Natural killer cell (primary cell): ENCODE results near the gene SORCS1. TPM values are rescaled to one million over a fixed set of nuclear protein-coding genes. Genes with fewer than 3 reads are reported as not detected.

Source experiments
- ATAC-seq, 3 donors: fragments of 150-1000 bp in 2 of 3; fragments of 200-7000 bp in 1 of 3; cut with Tn5 transposase; 1 replicate in 1 of 3; 2 replicates in 2 of 3; pipeline ENCODE4 v1.10.0; 2021; ENCODE audit warnings: mild to moderate bottlenecking in 2 of 3, moderate library complexity in 2 of 3
- DNase-seq, 2 donors: peaks; one replicate each; pipeline versions ENCODE4 v3.0.0 to v3.0.0-alpha.2; 2013 to 2021; ENCODE audit warnings: mixed read lengths in 1 of 2
- H3K27ac ChIP-seq: one replicate; pipeline ENCODE4 v1.5.1; 2013; ENCODE audit warnings: mild to moderate bottlenecking, low read length
- H3K27me3 ChIP-seq: one replicate; pipeline ENCODE4 v1.6.1; 2013; ENCODE audit warnings: low read length; ENCODE audit not compliant: control insufficient read depth, insufficient read depth
- H3K36me3 ChIP-seq: one replicate; pipeline ENCODE4 v1.6.1; 2013; ENCODE audit warnings: low read length; ENCODE audit not compliant: control insufficient read depth, insufficient read depth
- H3K4me1 ChIP-seq: one replicate; pipeline ENCODE4 v1.6.1; 2013; ENCODE audit warnings: low read length; ENCODE audit not compliant: control insufficient read depth, insufficient read depth
- H3K4me3 ChIP-seq: one replicate; pipeline ENCODE4 v1.5.1; 2013; ENCODE audit warnings: low read length
- H3K9me3 ChIP-seq: one replicate; pipeline ENCODE4 v1.6.1; 2013; ENCODE audit warnings: low read length; ENCODE audit not compliant: control insufficient read depth, insufficient read depth
- H3K27ac Mint-ChIP-seq, 2 donors: one replicate each; pipeline ENCODE4 v1.8.0; 2022; ENCODE audit warnings: mild to moderate bottlenecking in 2 of 2, mixed read lengths in 2 of 2, moderate library complexity in 1 of 2
- H3K27me3 Mint-ChIP-seq, 2 donors: one replicate each; pipeline ENCODE4 v1.8.0; 2022; ENCODE audit warnings: low read depth in 2 of 2, mixed read lengths in 2 of 2
- H3K36me3 Mint-ChIP-seq: one replicate; pipeline ENCODE4 v1.8.0; 2022; ENCODE audit warnings: mixed read lengths
- H3K4me1 Mint-ChIP-seq, 2 donors: one replicate each; pipeline ENCODE4 v1.8.0; 2022; ENCODE audit warnings: mixed read lengths in 2 of 2
- H3K4me3 Mint-ChIP-seq: one replicate; pipeline ENCODE4 v1.8.0; 2022; ENCODE audit warnings: mild to moderate bottlenecking, moderate library complexity, mixed read lengths
- H3K9me3 Mint-ChIP-seq, 2 donors: one replicate each; pipeline ENCODE4 v1.8.0; 2022; ENCODE audit warnings: mixed read lengths in 2 of 2
- CTCF ChIP-seq: fragments of 200-600 bp; IDR thresholded peaks from one replicate; pipeline ENCODE4 v1.8.0; 2022; ENCODE audit warnings: antibody characterized with exemption
- WGBS: methylation state at CpG from one replicate; pipeline ENCODE4 v1.1.7; 2013; ENCODE audit warnings: missing lambda C conversion rate; ENCODE audit not compliant: insufficient coverage; 5-methylcytosine and 5-hydroxymethylcytosine counted together
- intact Hi-C: fragments of 100-400 bp; cut with micrococcal nuclease; formaldehyde crosslinking; loops from one replicate; pipeline ENCODE4 v1.14.2; 2022
- total RNA-seq, 4 donors: library from RNA; stranded (reverse); fragments of 120-200 nt in 1 of 4; gene quantifications; one replicate each; pipeline versions ENCODE4 v1.2.3 to v1.2.4, GENCODE V29; 2013 to 2022

Gene SORCS1
- total RNA-seq, 3 donors from 2014 or later (not counting 1 experiment from before 2014, with no cell fraction given), result not detected

- Mint-ChIP-seq H3K9me3 (peaks cover 0 to under 1% of the 10 kb centered on the region in 2 donors), H3K36me3 (peaks cover under 1% of the 10 kb centered on the region), H3K27me3 (peaks cover 25 to 67% of the 10 kb centered on the region in 2 donors), H3K4me3 (no peak overlapping the region), H3K4me1 (peaks cover 1 to 2% of the 10 kb centered on the region in 2 donors), H3K27ac (no peak overlapping the region)
- intact Hi-C loops, result no loop called here
- no peaks in the 10 kb centered on the region for H3K36me3 ChIP-seq
- H3K27ac ChIP-seq, result no peak overlapping the region
- 81% methylated on average over 4 of the region's 4 CpGs for WGBS
- H3K27me3 ChIP-seq, result peaks cover 11% of the 10 kb centered on the region
- DNase-seq (no peak), ATAC-seq (no peak)
- H3K4me1 ChIP-seq, result no peaks in the 10 kb centered on the region
- H3K9me3 ChIP-seq, result no peaks in the 10 kb centered on the region
- no peak for TF ChIP-seq CTCF
- no peak overlapping the region for H3K4me3 ChIP-seq
Observed at GRCh38 chr10:107159871-107160270, 4.6 kb downstream of the SORCS1 start.

GRCh38 chr10:107157071-107157470 is 7.4 kb downstream of the SORCS1 start:
- Histone ChIP-seq H3K4me1 (no peaks in the 10 kb centered on the region), H3K27me3 (peaks cover 4% of the 10 kb centered on the region), H3K9me3 (peaks cover 4% of the 10 kb centered on the region), H3K36me3 (no peaks in the 10 kb centered on the region), H3K27ac (no peak overlapping the region), H3K4me3 (no peak overlapping the region)
- intact Hi-C loops, result no loop called here
- no peak for TF ChIP-seq CTCF
- peaks cover 11 to 45% of the 10 kb centered on the region in 2 donors for H3K27me3 Mint-ChIP-seq
- ATAC-seq (no peak), DNase-seq (no peak)
- no peaks in the 10 kb centered on the region for H3K36me3 Mint-ChIP-seq
- H3K27ac Mint-ChIP-seq, result no peak overlapping the region
- H3K4me1 Mint-ChIP-seq, result no peaks in the 10 kb centered on the region
- peaks cover 6 to 7% of the 10 kb centered on the region in 2 donors for H3K9me3 Mint-ChIP-seq
- 29% methylated on average over 1 of the region's 1 CpG for WGBS
- H3K4me3 Mint-ChIP-seq, result no peak overlapping the region

GRCh38 chr10:107152087-107152486 is 12.4 kb downstream of the SORCS1 start:
- intact Hi-C loops, result no loop called here
- no peaks in the 10 kb centered on the region for H3K27me3 ChIP-seq
- Mint-ChIP-seq H3K27ac (no peak overlapping the region), H3K36me3 (no peaks in the 10 kb centered on the region), H3K9me3 (peaks cover 6 to 11% of the 10 kb centered on the region in 2 donors), H3K4me1 (no peaks in the 10 kb centered on the region), H3K27me3 (peaks cover 0 to 3% of the 10 kb centered on the region in 2 donors), H3K4me3 (no peak overlapping the region)
- H3K9me3 ChIP-seq, result peaks cover 6% of the 10 kb centered on the region
- H3K36me3 ChIP-seq, result no peaks in the 10 kb centered on the region
- no peak overlapping the region for H3K4me3 ChIP-seq
- no peak overlapping the region for H3K27ac ChIP-seq
- no peaks in the 10 kb centered on the region for H3K4me1 ChIP-seq
- TF ChIP-seq CTCF, result no peak
- DNase-seq (no peak), ATAC-seq (no peak)
- WGBS, result 92% methylated on average over 1 of the region's 1 CpG

GRCh38 chr10:107148906-107149305 is 15.6 kb downstream of the SORCS1 start:
- ATAC-seq (no peak), DNase-seq (no peak)
- peaks cover 6 to 11% of the 10 kb centered on the region in 2 donors for H3K9me3 Mint-ChIP-seq
- intact Hi-C loops, result no loop called here
- no peaks in the 10 kb centered on the region for H3K36me3 ChIP-seq
- no peaks in the 10 kb centered on the region for H3K27me3 ChIP-seq
- no peaks in the 10 kb centered on the region for H3K4me1 Mint-ChIP-seq
- WGBS, result 76% methylated on average over 6 of the region's 6 CpGs
- H3K36me3 Mint-ChIP-seq, result no peaks in the 10 kb centered on the region
- H3K27me3 Mint-ChIP-seq, result peaks cover 9 to 10% of the 10 kb centered on the region in 2 donors
- H3K4me3 Mint-ChIP-seq, result no peak overlapping the region
- H3K27ac ChIP-seq, result no peak overlapping the region
- H3K4me1 ChIP-seq, result no peaks in the 10 kb centered on the region
- H3K9me3 ChIP-seq, result peaks cover 6% of the 10 kb centered on the region
- TF ChIP-seq CTCF, result no peak
- no peak overlapping the region for H3K27ac Mint-ChIP-seq
- no peak overlapping the region for H3K4me3 ChIP-seq
